PC-3 (cell line): ENCODE results near the gene SEMA5A. TPM values are rescaled to one million over a fixed set of nuclear protein-coding genes. Genes with fewer than 3 reads are reported as not detected.
A peak's percentile ranks its signal among the peaks of the same experiment; 100 is the strongest.

Experiments
- ATAC-seq: fragments of 200-7000 bp; cut with Tn5 transposase; 2 replicates; pipeline ENCODE4 v1.9.1; 2020; ENCODE audit warnings: mild to moderate bottlenecking, moderate library complexity
- BruUV-seq: library from RNA; stranded (reverse); fragments of 400-500 nt; replicated peaks from 2 replicates; lab custom pipeline; 2021; lab: Mats Ljungman, UMichigan
- CTCF ChIA-PET: fragments of 300-600 bp; sonication (Branson Sonifier 250); formaldehyde crosslinking; loops from one replicate; lab custom pipeline; 2022; ENCODE audit warnings: antibody characterized with exemption; lab: Charles Lee
- POLR2A ChIA-PET: fragments of 300-600 bp; sonication (Branson Sonifier 250); formaldehyde crosslinking; loops from one replicate; lab custom pipeline; 2022; ENCODE audit warnings: antibody characterized with exemption; ENCODE audit not compliant: unreplicated experiment; lab: Charles Lee
- DNase-seq: peaks from one replicate; pipeline ENCODE4 v3.0.0-alpha.2; 2015
- H2AFZ ChIP-seq: fragments of 300-600 bp; sonication (generic); 2 replicates; pipeline ENCODE4 v1.6.0; 2016; ENCODE audit warnings: antibody characterized with exemption, low read length
- H3F3A ChIP-seq: fragments of 300-600 bp; sonication (generic); one replicate; pipeline ENCODE4 v1.6.0; 2017; ENCODE audit warnings: antibody characterized with exemption, low read length, control low read depth, mild to moderate bottlenecking; ENCODE audit not compliant: unreplicated experiment
- H3K27ac ChIP-seq: fragments of 300-600 bp; sonication (generic); 2 replicates; pipeline ENCODE4 v1.5.1; 2016; ENCODE audit warnings: mild to moderate bottlenecking, low read length
- H3K27me3 ChIP-seq: fragments of 300-600 bp; sonication (generic); 2 replicates; pipeline ENCODE4 v1.6.1; 2016; ENCODE audit warnings: low read length, mixed read lengths
- H3K36me3 ChIP-seq: fragments of 300-600 bp; sonication (generic); 2 replicates; pipeline ENCODE4 v1.6.1; 2016; ENCODE audit warnings: low read depth, mixed run types, low read length, mixed read lengths
- H3K4me1 ChIP-seq: fragments of 300-600 bp; sonication (generic); 2 replicates; pipeline ENCODE4 v1.5.1; 2016; ENCODE audit warnings: low read length; ENCODE audit not compliant: insufficient read depth
- H3K4me2 ChIP-seq: fragments of 300-600 bp; sonication (generic); 2 replicates; pipeline ENCODE4 v1.6.0; 2016; ENCODE audit warnings: low read length
- H3K4me3 ChIP-seq: fragments of 300-600 bp; sonication (generic); 2 replicates; pipeline ENCODE4 v1.5.1; 2016; ENCODE audit warnings: mild to moderate bottlenecking, low read length, mixed read lengths
- H3K79me2 ChIP-seq: fragments of 300-600 bp; sonication (generic); 2 replicates; pipeline ENCODE4 v1.6.1; 2017; ENCODE audit warnings: low read length, mixed read lengths
- H3K9ac ChIP-seq: fragments of 300-600 bp; sonication (generic); 2 replicates; pipeline ENCODE4 v1.6.0; 2016; ENCODE audit warnings: mild to moderate bottlenecking, low read length
- H3K9me2 ChIP-seq: fragments of 300-600 bp; sonication (generic); replicated peaks from 2 replicates; pipeline ENCODE4 v1.6.1; 2016; ENCODE audit warnings: mixed run types, low read length, mixed read lengths
- H3K9me3 ChIP-seq: fragments of 300-600 bp; sonication (generic); 2 replicates; pipeline ENCODE4 v1.6.1; 2016; ENCODE audit warnings: low read length, mixed read lengths
- H4K20me1 ChIP-seq: fragments of 300-600 bp; sonication (generic); 2 replicates; pipeline ENCODE4 v1.6.1; 2016; ENCODE audit warnings: low read length, mixed read lengths
- EZH2 ChIP-seq: fragments of 300-600 bp; sonication (generic); IDR thresholded peaks from one replicate; pipeline ENCODE4 v1.6.1; 2017; ENCODE audit warnings: antibody characterized with exemption, mild to moderate bottlenecking, low read length; ENCODE audit not compliant: unreplicated experiment
- EZH2phosphoT487 ChIP-seq: fragments of 300-600 bp; sonication (generic); IDR thresholded peaks from 2 replicates; pipeline ENCODE4 v1.6.1; 2018; ENCODE audit warnings: mild to moderate bottlenecking, antibody characterized with exemption, low read length, borderline replicate concordance
- intact Hi-C: fragments of 100-400 bp; cut with micrococcal nuclease; formaldehyde crosslinking; loops from 2 replicates; pipeline ENCODE4 v1.9.0; 2023
- total RNA-seq: library from RNA; depleted of rRNA; stranded (reverse); fragments of >200 nt; gene quantifications from 2 replicates; pipeline ENCODE4 v1.2.3, GENCODE V29; 2014
- TF ChIP-seq, protein P1 (sequence below): fragments of 300-600 bp; sonication (generic); conservative IDR thresholded peaks from 2 replicates; pipeline ENCODE4 v1.5.1; 2017; ENCODE audit warnings: antibody characterized with exemption, low read depth, mild to moderate bottlenecking, low read length

SEMA5A gene
- total RNA-seq, 1 experiment from 2014 or later, result 4.4 TPM

DNA sequence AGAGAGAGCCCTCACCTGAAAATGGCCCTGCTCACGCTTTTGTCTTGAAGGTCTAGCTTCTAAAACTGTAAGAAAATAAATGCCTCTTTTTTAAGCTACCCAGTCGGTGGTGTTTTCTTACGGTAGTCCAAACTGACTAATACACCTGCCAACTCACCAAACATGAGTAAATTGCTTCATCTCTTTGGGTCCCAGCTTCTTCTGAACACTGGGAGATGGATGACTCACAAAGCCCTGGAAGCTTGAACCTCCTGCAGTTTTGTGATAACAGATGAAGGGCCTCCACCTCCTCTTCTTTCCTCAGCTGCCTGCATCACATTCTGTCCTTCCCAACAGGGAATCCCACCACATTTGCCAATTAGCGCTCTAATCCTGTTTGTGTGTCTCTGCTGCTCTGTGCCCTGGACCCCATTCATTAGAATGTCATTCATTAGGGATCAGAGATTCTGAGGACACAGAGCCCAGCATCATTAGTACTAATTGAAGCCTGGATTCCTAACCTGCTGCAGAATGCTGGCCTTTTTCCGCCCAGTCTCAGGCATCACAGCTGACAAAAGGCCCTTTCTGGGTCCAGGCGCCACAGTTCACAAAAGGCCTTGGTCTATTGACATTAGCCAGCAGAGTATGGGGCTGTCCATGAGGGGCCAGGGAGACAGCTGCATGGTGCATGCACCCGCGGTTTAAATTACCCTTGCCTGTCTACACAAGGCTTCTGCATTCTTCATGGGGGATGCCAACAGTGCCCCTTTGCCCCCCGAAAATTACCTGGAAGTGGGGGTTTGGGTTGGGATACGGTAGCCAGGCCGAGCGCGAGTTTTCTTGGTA is 349.3 kb downstream of the SEMA5A start:
- H3K9ac ChIP-seq, result no peak overlapping the region
- H3F3A ChIP-seq, result no peaks in the 10 kb centered on the region
- H3K36me3 ChIP-seq, result no peaks in the 10 kb centered on the region
- H3K4me3 ChIP-seq, result no peak overlapping the region
- peak overlapping the region; percentile 24 for H3K27ac ChIP-seq
- ChIA-PET POLR2A (no interaction called here), CTCF (interaction anchor here (1.5 kb wide), 1 partner anchor 41 kb away, joined by 4 read pairs; no protein-coding TSS in a partner anchor)
- intact Hi-C loops, result no loop called here
- H3K9me2 ChIP-seq, result no peaks in the 10 kb centered on the region
- no peaks in the 10 kb centered on the region for H3K79me2 ChIP-seq
- no TSS peak for BruUV-seq
- no peaks in the 10 kb centered on the region for H4K20me1 ChIP-seq
- H3K4me2 ChIP-seq, result peak overlapping the region; percentile 52
- TF ChIP-seq EZH2 (no peak), EZH2phosphoT487 (no peak)
- TF ChIP-seq, protein P1, sequence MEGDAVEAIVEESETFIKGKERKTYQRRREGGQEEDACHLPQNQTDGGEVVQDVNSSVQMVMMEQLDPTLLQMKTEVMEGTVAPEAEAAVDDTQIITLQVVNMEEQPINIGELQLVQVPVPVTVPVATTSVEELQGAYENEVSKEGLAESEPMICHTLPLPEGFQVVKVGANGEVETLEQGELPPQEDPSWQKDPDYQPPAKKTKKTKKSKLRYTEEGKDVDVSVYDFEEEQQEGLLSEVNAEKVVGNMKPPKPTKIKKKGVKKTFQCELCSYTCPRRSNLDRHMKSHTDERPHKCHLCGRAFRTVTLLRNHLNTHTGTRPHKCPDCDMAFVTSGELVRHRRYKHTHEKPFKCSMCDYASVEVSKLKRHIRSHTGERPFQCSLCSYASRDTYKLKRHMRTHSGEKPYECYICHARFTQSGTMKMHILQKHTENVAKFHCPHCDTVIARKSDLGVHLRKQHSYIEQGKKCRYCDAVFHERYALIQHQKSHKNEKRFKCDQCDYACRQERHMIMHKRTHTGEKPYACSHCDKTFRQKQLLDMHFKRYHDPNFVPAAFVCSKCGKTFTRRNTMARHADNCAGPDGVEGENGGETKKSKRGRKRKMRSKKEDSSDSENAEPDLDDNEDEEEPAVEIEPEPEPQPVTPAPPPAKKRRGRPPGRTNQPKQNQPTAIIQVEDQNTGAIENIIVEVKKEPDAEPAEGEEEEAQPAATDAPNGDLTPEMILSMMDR, result no peak
- DNase-seq (peak; percentile 96), ATAC-seq (peak; percentile 21)
- no peak overlapping the region for H2AFZ ChIP-seq
- H3K4me1 ChIP-seq, result peaks cover 40% of the 10 kb centered on the region
- no peaks in the 10 kb centered on the region for H3K27me3 ChIP-seq
- no peaks in the 10 kb centered on the region for H3K9me3 ChIP-seq

DNA sequence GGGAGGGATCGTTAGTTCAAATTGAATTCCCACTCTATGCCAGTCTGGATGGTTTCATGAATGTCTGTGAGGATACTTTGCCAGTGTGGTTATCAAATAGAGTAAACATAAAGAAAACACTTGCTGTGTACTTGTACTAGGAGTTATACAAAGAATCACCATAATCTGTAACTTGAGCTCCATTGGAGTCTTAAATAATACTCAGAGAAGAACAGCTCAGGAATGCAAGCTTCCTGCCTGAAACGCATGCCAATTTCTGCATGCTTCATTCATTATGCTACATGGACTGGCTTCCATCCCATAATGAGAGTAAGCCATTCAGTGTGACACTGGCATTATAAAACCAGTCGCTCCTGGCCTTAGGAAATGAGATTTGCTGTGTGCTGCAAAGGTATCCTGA is 351.4 kb downstream of the SEMA5A start:
- no TSS peak for BruUV-seq
- Histone ChIP-seq H2AFZ (no peak overlapping the region), H3K4me1 (peaks cover 40% of the 10 kb centered on the region), H3K36me3 (no peaks in the 10 kb centered on the region), H3F3A (no peaks in the 10 kb centered on the region), H3K4me3 (no peak overlapping the region), H3K79me2 (no peaks in the 10 kb centered on the region), H3K27ac (no peak overlapping the region), H4K20me1 (no peaks in the 10 kb centered on the region), H3K9me3 (no peaks in the 10 kb centered on the region), H3K9me2 (no peaks in the 10 kb centered on the region), H3K4me2 (no peak overlapping the region), H3K27me3 (no peaks in the 10 kb centered on the region), H3K9ac (no peak overlapping the region)
- DNase-seq (peak; percentile 63), ATAC-seq (peak; percentile 51)
- TF ChIP-seq EZH2, result no peak
- no peak for TF ChIP-seq EZH2phosphoT487
- TF ChIP-seq, protein P1, result no peak
- ChIA-PET CTCF (no interaction called here), POLR2A (no interaction called here)
- intact Hi-C loops, result no loop called here

DNA sequence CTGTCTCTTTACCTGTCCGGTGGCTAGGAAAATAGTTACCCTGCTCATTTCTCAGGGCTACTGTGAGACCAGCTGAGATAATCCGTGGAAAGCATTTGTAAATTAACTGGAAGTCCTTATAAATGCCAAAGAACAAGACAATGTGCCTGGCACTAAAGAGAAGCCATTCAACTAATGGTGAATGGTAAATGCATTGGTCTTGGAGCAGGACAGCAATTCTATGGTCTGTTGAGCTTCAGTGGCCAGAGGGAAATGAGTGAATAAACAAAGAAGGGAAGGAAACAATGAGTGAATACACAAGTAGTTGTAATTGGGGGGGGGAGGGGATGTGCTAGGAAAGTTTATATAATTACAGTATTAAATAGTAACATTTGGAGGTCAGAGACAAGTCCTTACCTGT is 353.6 kb downstream of the SEMA5A start:
- Histone ChIP-seq H3K4me3 (no peak overlapping the region), H3K4me1 (peaks cover 30% of the 10 kb centered on the region), H2AFZ (no peak overlapping the region), H3K36me3 (no peaks in the 10 kb centered on the region), H3F3A (no peaks in the 10 kb centered on the region), H3K27me3 (no peaks in the 10 kb centered on the region), H3K9me2 (0 out of 2 replicates have a peak, but pooled peaks cover 3% of the 10 kb centered on the region), H4K20me1 (no peaks in the 10 kb centered on the region), H3K9ac (no peak overlapping the region), H3K79me2 (no peaks in the 10 kb centered on the region), H3K27ac (no peak overlapping the region), H3K9me3 (no peaks in the 10 kb centered on the region), H3K4me2 (no peak overlapping the region)
- CTCF ChIA-PET, result no interaction called here
- TF ChIP-seq, protein P1, result no peak
- TF ChIP-seq EZH2, result no peak
- TF ChIP-seq EZH2phosphoT487, result no peak
- DNase-seq (no peak), ATAC-seq (no peak)
- intact Hi-C loops, result no loop called here
- no TSS peak for BruUV-seq
- POLR2A ChIA-PET, result no interaction called here
